GM18870 (cell line): ENCODE results near the gene TAOK3.

ENCODE experiments used
- ATAC-seq: cut with Tn5 transposase; IDR thresholded peaks from one replicate; pipeline ENCODE4 v1.9.1; 2021; ENCODE audit warnings: moderate library complexity; ENCODE audit not compliant: unreplicated experiment

TAOK3 gene

DNA sequence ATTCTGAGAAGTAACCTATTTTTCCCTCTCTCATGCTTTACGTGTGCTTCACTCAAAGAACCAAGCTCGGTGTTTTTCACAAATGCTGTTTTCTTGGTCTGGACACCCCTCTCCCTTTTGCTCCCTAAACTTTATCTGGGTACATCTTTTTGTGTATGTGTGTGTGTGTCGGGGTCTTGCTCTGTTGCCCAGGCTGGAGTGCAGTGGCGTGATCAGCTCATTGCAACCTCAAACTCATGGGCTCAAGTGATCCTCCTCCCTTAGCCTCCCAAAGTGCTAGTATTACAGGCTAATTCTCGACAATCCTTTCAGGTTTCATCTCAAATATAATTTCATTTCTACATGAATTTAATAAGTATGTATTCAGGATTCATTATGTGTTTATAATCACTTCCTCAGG, 153.6 kb downstream of the TAOK3 start:
- no peak for ATAC-seq

- ATAC-seq: no peak
Observed at GRCh38 chr12:118213452-118213851, 159.3 kb downstream of the TAOK3 start.

- no peak for ATAC-seq
Observed at GRCh38 chr12:118212606-118213005, 160.1 kb downstream of the TAOK3 start.

GRCh38 chr12:118206107-118206412, 166.6 kb downstream of the TAOK3 start:
- ATAC-seq: no peak

DNA sequence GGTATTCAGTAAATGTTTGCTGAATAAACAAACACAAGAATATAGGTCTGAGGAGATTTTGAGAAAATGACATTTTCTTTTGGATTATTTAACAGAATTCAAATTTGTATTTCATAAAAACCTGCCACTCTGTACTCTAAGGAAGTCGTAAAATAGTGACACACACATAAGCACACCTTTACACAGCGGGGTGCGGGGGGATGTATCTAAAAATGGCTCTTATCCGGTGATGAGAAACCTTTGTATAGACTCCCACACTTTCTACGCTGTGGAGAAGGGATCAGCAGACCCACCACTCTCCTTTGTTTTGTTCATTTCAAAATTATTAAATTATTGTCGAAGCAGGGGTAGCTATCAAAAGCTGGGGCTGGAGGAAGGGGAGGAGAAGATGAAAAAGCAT, 178.7 kb downstream of the TAOK3 start:
- no peak for ATAC-seq

- no peak for ATAC-seq
Observed at GRCh38 chr12:118193477-118193876, 179.2 kb downstream of the TAOK3 start.

DNA sequence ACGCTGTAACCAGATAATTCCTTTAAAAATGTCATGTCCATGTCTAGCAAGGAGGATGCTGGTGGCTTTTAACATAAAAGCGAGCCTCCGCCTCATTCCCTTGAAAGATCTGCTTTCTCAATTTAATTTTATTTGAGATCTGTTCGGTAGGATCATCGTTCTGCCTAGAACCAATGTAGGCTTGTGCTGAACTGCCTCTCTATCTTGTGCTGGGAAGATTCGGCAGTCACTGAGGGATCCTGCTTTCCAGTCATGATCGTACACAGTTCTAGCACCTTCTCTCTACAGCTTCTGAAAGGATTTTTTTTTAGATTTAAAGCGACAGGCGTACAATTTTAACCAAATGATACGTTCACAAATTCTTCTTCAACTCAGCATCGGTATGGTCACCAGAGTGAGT, 182.4 kb downstream of the TAOK3 start:
- ATAC-seq: no peak

DNA sequence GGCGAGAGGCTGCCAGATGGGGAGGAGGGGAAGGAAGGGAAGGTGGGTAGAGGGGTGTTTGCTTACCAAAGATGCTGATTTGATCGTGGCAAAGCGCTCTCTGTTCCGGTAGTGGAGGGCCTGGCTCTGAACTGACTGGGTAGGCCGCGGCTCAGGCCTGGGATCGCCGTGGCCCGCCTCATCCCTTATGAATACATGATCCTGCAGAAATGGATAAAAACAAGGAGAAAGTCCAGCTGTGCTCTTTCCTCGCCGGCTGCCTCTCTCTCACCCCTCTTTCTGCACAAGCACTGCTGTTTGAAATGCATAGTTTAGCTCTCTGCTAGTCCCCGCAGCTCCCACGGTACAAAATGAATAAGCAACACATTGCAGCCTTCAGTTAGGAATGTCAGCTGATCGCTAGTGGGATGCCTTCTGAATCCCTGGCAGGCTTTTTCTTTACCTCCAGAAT, 182.9 kb downstream of the TAOK3 start:
- no peak for ATAC-seq

DNA sequence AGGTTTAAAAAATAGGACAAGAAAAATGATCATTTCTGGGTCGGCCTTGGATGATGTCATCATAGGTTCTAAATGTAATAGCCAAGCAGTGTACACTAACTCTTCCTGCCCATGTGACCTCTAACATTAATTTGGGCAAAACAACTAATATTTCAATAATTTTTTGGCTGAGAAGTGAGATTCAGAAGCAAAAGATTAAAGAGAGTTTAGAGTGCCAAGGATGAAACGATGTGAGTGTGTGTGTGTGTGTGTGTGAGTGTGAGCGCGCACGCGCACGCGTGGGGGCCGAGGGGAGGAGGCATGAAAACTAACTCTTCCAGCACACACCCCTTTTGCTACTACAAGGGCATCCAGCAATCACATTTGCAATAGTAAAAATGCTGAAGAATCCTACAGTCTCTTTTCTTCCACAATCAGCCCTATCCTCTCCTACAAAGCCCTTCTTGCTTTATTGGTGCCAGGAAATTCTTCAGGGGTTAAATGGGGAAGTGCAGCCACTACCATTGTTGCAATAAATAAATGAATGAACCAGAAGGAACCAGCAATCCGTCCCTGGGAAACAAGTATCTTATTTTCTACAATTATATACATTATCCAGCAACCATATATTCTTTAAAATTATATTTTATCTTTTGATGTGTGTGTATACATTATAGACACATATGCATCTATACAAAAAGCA, 183.9 kb downstream of the TAOK3 start:
- ATAC-seq: no peak

DNA sequence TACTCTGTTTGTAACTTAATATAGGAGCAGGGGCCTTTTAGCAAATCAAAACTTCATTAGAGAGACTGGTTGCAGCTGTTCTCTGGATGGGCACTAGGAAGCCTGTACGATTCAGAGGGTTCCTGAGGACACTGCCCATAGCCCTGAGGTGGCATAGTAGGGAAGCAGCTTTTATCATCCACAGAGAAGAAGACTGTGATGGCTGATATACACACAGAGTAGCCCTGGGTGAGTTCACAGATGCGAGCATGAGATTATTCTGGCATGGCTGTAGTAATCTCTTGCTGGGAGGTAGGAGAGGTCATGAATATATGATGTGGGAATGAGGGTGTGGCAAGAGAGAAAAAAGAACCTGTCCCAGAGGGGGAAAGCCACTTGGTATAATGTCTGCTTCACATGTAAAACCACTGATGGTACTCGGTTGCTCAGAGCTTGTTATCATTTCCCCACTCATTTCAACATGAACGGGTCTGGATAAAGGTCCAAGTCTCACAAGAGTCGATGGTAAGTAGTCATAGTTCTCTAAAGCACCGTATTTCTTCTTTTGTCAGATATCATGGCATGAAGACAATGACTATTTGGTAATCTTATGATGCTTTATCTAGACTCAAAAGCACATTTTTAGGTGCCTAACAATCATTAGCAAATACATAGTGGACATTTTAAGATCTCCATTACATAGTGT, 184.8 kb downstream of the TAOK3 start:
- no peak for ATAC-seq

GRCh38 chr12:118185602-118186397, 186.9 kb downstream of the TAOK3 start:
- no peak for ATAC-seq

DNA sequence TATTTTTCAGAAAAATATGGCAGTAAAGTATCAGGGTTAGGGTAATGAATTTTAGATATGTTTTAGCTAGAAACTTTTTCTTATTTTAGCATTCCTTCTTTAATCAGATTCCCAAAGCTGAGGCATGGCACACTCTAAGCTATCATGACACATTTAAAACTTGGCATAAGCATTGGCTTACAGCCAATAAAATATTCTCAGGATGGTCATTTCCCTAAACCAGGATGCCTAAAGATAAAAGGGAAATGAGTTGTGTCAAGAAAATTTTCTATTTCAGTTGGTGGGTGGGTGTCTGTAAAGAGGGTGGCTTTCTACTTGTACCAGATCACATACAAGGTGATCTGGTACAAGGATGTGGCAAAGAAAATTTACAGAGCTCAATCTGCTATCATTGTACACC, 189.0 kb downstream of the TAOK3 start:
- ATAC-seq: no peak

- peak; percentile 47 for ATAC-seq
Observed at GRCh38 chr12:118183155-118183554, 189.6 kb downstream of the TAOK3 start.

GRCh38 chr12:118175823-118176447, 196.8 kb downstream of the TAOK3 start:
- peak; percentile 87 for ATAC-seq

GRCh38 chr12:118166946-118167345, 205.8 kb downstream of the TAOK3 start:
- peak; percentile 98 for ATAC-seq

- ATAC-seq: no peak
Observed at GRCh38 chr12:118164798-118165486, 207.8 kb downstream of the TAOK3 start.

DNA sequence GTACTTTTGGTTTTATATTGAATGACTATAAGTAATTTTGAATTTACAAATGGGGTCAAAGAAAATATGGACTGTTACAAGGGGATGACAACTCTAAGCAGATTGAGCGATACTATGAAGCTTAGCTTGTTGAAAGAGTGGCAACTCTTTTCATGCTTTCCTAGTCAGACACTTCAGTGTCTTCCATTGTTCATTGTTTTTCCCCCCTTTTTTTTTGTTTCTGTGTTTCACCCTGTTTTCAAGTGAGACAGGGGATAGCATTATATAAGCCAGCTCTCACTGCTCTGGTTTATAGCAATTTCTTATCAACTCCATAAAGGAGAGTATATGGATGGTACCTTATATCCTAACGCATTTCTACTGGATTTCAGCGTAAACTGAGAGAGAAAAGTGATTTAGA, 212.2 kb downstream of the TAOK3 start:
- no peak for ATAC-seq

- ATAC-seq: no peak
Observed at GRCh38 chr12:118151755-118152154, 221.0 kb downstream of the TAOK3 start.

GRCh38 chr12:118150625-118151024, 222.1 kb downstream of the TAOK3 start:
- no peak for ATAC-seq

DNA sequence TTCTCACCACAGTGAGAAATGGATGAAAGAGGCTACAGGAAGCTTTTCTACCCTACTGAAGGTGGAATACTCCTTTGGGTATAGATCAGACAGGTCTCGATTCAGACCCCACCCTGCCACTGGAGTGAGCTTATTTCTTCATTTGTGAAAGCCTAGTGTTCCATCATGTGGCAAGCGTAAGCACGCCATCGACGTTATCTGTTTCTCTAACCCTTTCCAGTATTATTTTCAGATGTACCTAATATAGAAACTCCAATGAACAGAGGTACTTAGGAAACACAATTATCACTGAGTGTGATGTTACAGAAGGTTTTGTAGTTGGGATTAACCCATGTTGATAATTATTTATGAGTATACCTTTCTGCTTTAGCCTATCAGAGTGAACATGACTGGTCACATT, 224.4 kb downstream of the TAOK3 start:
- no peak for ATAC-seq

- no peak for ATAC-seq
Observed at GRCh38 chr12:118145798-118146156, 226.9 kb downstream of the TAOK3 start.
